Liver (tissue), 9 donors: ENCODE measurements around the gene SECTM1. TPM values are rescaled to one million over a fixed set of nuclear protein-coding genes. Genes with fewer than 3 reads are reported as not detected.

Experiments used
- DNase-seq: peaks from one replicate; pipeline ENCODE4 v3.0.0-alpha.2; 2017; ENCODE audit warnings: low spot score
- H3K27ac ChIP-seq, 2 donors: one replicate each; pipeline ENCODE4 v1.7.0; 2013; ENCODE audit warnings: inconsistent platforms in 2 of 2, low read length in 2 of 2, control low read depth in 1 of 2, low read depth in 1 of 2, mild to moderate bottlenecking in 1 of 2
- H3K27me3 ChIP-seq, 4 donors: one replicate each; pipeline versions ENCODE4 v1.6.1 to v1.7.0; 2013; ENCODE audit warnings: low read length in 3 of 4, inconsistent platforms in 1 of 4, mild to moderate bottlenecking in 1 of 4, moderate library complexity in 1 of 4; ENCODE audit not compliant: control insufficient read depth in 4 of 4, insufficient read depth in 4 of 4
- H3K36me3 ChIP-seq, 4 donors: one replicate each; pipeline versions ENCODE4 v1.6.1 to v1.7.0; 2013; ENCODE audit warnings: low read length in 3 of 4, mild to moderate bottlenecking in 3 of 4, low read depth in 1 of 4, moderate library complexity in 1 of 4; ENCODE audit not compliant: control insufficient read depth in 4 of 4, insufficient read depth in 3 of 4
- H3K4me1 ChIP-seq, 4 donors: one replicate each; pipeline versions ENCODE4 v1.6.1 to v1.7.0; 2013; ENCODE audit warnings: low read length in 3 of 4, mild to moderate bottlenecking in 3 of 4, moderate library complexity in 1 of 4; ENCODE audit not compliant: control insufficient read depth in 4 of 4, insufficient read depth in 4 of 4
- H3K4me3 ChIP-seq, 3 donors: one replicate each; pipeline versions ENCODE4 v1.6.1 to v1.7.0; 2013; ENCODE audit warnings: low read length in 3 of 3, control low read depth in 1 of 3, low read depth in 1 of 3, mild to moderate bottlenecking in 1 of 3
- H3K9ac ChIP-seq, 2 donors: one replicate each; pipeline ENCODE4 v1.7.0; 2013; ENCODE audit warnings: low read length in 2 of 2, mild to moderate bottlenecking in 2 of 2, moderate library complexity in 2 of 2, control low read depth in 1 of 2, low read depth in 1 of 2
- H3K9me3 ChIP-seq, 4 donors: one replicate each; pipeline versions ENCODE4 v1.6.1 to v1.7.0; 2013; ENCODE audit warnings: low read length in 3 of 4; ENCODE audit not compliant: control insufficient read depth in 4 of 4
- ATF3 ChIP-seq: IDR thresholded peaks from 2 replicates; pipeline ENCODE4 v1.6.1; 2016; ENCODE audit warnings: antibody characterized with exemption
- CTCF ChIP-seq: fragments of 150-350 bp; IDR thresholded peaks from 2 replicates; pipeline ENCODE4 v1.5.1; 2017; ENCODE audit warnings: improper control_type of control experiment, low read depth, low read length; ENCODE audit not compliant: missing input control
- EGR1 ChIP-seq, 2 donors: IDR thresholded peaks; 2 replicates each; pipeline ENCODE4 v1.6.1; 2016 to 2018; ENCODE audit warnings: antibody characterized with exemption in 2 of 2, low read depth in 2 of 2
- FOXA1 ChIP-seq: IDR thresholded peaks from 2 replicates; pipeline ENCODE4 v1.6.1; 2016; ENCODE audit warnings: antibody characterized with exemption
- FOXA2 ChIP-seq: IDR thresholded peaks from 2 replicates; pipeline ENCODE4 v1.6.1; 2016; ENCODE audit warnings: antibody characterized with exemption
- HNF4A ChIP-seq, 2 donors: conservative IDR thresholded peaks; 2 replicates each; pipeline ENCODE4 v1.6.1; 2016; ENCODE audit warnings: antibody characterized with exemption in 2 of 2, mild to moderate bottlenecking in 2 of 2
- HNF4G ChIP-seq: IDR thresholded peaks from 2 replicates; pipeline ENCODE4 v1.6.1; 2016; ENCODE audit warnings: antibody characterized with exemption
- JUND ChIP-seq, 2 donors: IDR thresholded peaks; 2 replicates each; pipeline ENCODE4 v1.6.1; 2016; ENCODE audit warnings: antibody characterized with exemption in 2 of 2
- MAX ChIP-seq: IDR thresholded peaks from 2 replicates; pipeline ENCODE4 v1.6.1; 2016; ENCODE audit warnings: antibody characterized with exemption
- RAD21 ChIP-seq, 2 donors: IDR thresholded peaks; 2 replicates each; pipeline ENCODE4 v1.6.1; 2016; ENCODE audit warnings: antibody characterized with exemption in 2 of 2, mild to moderate bottlenecking in 2 of 2
- REST ChIP-seq: IDR thresholded peaks from 2 replicates; pipeline ENCODE4 v1.6.1; 2016; ENCODE audit warnings: antibody characterized with exemption, mild to moderate bottlenecking
- RXRA ChIP-seq, 2 donors: IDR thresholded peaks; 2 replicates each; pipeline ENCODE4 v1.6.1; 2017 to 2018; ENCODE audit warnings: antibody characterized with exemption in 2 of 2, mild to moderate bottlenecking in 1 of 2
- SP1 ChIP-seq: IDR thresholded peaks from 2 replicates; pipeline ENCODE4 v1.6.1; 2018; ENCODE audit warnings: antibody characterized with exemption, mild to moderate bottlenecking
- TAF1 ChIP-seq: conservative IDR thresholded peaks from 2 replicates; pipeline ENCODE4 v1.6.1; 2016; ENCODE audit warnings: antibody characterized with exemption, mild to moderate bottlenecking
- YY1 ChIP-seq: IDR thresholded peaks from 2 replicates; pipeline ENCODE4 v1.6.1; 2016; ENCODE audit warnings: antibody characterized with exemption, mild to moderate bottlenecking
- ZBTB33 ChIP-seq: IDR thresholded peaks from 2 replicates; pipeline ENCODE4 v1.6.1; 2016; ENCODE audit warnings: antibody characterized with exemption
- WGBS: extraction: QIAGEN DNeasy Blood & Tissue Kit; methylation state at CpG from one replicate; pipeline ENCODE4 v1.1.7; 2013; 5-methylcytosine and 5-hydroxymethylcytosine counted together
- polyA plus RNA-seq, 2 donors: library from polyadenylated mRNA; stranded (reverse) in 1 of 2; unstranded in 1 of 2; fragments of 200-250 nt in 1 of 2; fragments of >200 nt in 1 of 2; fragmentation: Nextera tagmentation in 1 of 2; extraction: Ambion mirVana in 1 of 2; gene quantifications; one replicate each; pipeline versions ENCODE4 v1.2.1 to v1.2.3, GENCODE V29; 2013 to 2015
- total RNA-seq, 2 donors: library from RNA; depleted of rRNA; stranded (reverse); fragments of >200 nt; gene quantifications; one replicate each; pipeline ENCODE4 v1.2.3, GENCODE V29; 2014
- donor health status: healthy.
- donor health status: healthy.
- donor health status: healthy.
- donor health status: healthy.
- donor health status: healthy.

SECTM1 gene
- total and polyA plus RNA-seq, 4 donors = 1.3 to 14.2 (median 4.6) TPM

GRCh38 chr17:82316651-82317393, 16.7 kb downstream of the SECTM1 start (continued):
- TF ChIP-seq ZBTB33 (no peak), JUND (IDR thresholded peaks at IDR 0.05) (no peak), ATF3 (no peak)

- no peaks in the 10 kb centered on the region for H3K9me3 ChIP-seq
- TF ChIP-seq TAF1 = no peak
- peak in 1 of 2 donors; percentile 30 for TF ChIP-seq RXRA (IDR thresholded peaks at IDR 0.05)
- H3K9ac ChIP-seq = no peak overlapping the region
- no peaks in the 10 kb centered on the region for H3K27me3 ChIP-seq
- peaks cover 3 to 13% (median 6%) of the 10 kb centered on the region in 4 donors for H3K4me1 ChIP-seq
- H3K36me3 ChIP-seq = no peaks in the 10 kb centered on the region
- 41% methylated on average over 36 of the region's 36 CpGs for WGBS
- no peak for DNase-seq
- H3K27ac ChIP-seq = no peak overlapping the region
- peak overlapping the region in 1 of 3 donors; percentile 2 for H3K4me3 ChIP-seq
Measured at GRCh38 chr17:82315703-82316358, 17.7 kb downstream of the SECTM1 start.

- H3K9ac ChIP-seq = no peak overlapping the region
- no peaks in the 10 kb centered on the region for H3K9me3 ChIP-seq
- DNase-seq = no peak
- H3K4me3 ChIP-seq = no peak overlapping the region
- H3K27me3 ChIP-seq = no peaks in the 10 kb centered on the region
- no peaks in the 10 kb centered on the region for H3K36me3 ChIP-seq
- WGBS = 72% methylated on average over 32 of the region's 32 CpGs
- H3K27ac ChIP-seq = no peak overlapping the region
- H3K4me1 ChIP-seq = peaks cover 4 to 18% (median 7%) of the 10 kb centered on the region in 4 donors
- TF ChIP-seq SP1 = no peak
- TF ChIP-seq TAF1 = no peak
- TF ChIP-seq FOXA2 = no peak
- TF ChIP-seq ZBTB33 = no peak
- no peak for TF ChIP-seq CTCF
- TF ChIP-seq HNF4A (conservative IDR thresholded peaks at IDR 0.05) = no peak
- TF ChIP-seq YY1 = no peak
- no peak for TF ChIP-seq JUND (IDR thresholded peaks at IDR 0.05)
- TF ChIP-seq REST = no peak
- TF ChIP-seq ATF3 = no peak
- TF ChIP-seq EGR1 (IDR thresholded peaks at IDR 0.05; ENCODE audit: low read depth in 2 of 2) = no peak
- TF ChIP-seq FOXA1 = no peak
- TF ChIP-seq MAX = no peak
- no peak for TF ChIP-seq HNF4G
- no peak for TF ChIP-seq RXRA (IDR thresholded peaks at IDR 0.05)
- no peak for TF ChIP-seq RAD21 (IDR thresholded peaks at IDR 0.05)
Measured at GRCh38 chr17:82314727-82315605, 18.6 kb downstream of the SECTM1 start.
